Measurements from ENCODE around the gene SH3PXD2A. TPM values are rescaled to one million over a fixed set of nuclear protein-coding genes. Genes with fewer than 3 reads are reported as not detected.

The SH3PXD2A gene
- total RNA-seq, 4 donors from 2014 or later: 9.4 to 20.6 (median 11.2) TPM

GRCh38 chr10:103884681-103885139 lies 29.3 kb upstream of the SH3PXD2A start:
- Histone ChIP-seq H3K27ac (peak overlapping the region in 1 of 3 donors; percentile 9), H3K4me3 (replicated peaks in 1 of 3) (no peak overlapping the region), H3K27me3 (no peaks in the 10 kb centered on the region), H3K9me3 (no peaks in the 10 kb centered on the region), H3K4me1 (peaks cover 0 to 4% of the 10 kb centered on the region in 2 donors), H3K36me3 (peaks cover 7 to 11% of the 10 kb centered on the region in 2 donors)
- intact Hi-C loops (cut with DNase I): loop anchor here (5.0 kb wide), 2 partner anchors 172 to 323 kb away; no protein-coding TSS in a partner anchor
- 37 to 39% methylated on average over 3 of the region's 3 CpGs for WGBS, 2 donors
- peak; percentile 49 to 63 for DNase-seq
- TF ChIP-seq POLR2A (IDR thresholded peaks at IDR 0.05): no peak
- TF ChIP-seq CTCF (IDR thresholded peaks at IDR 0.05): peak; percentile 26 to 81 (median 71)

- Histone ChIP-seq H3K27ac (no peak overlapping the region), H3K4me3 (replicated peaks in 1 of 3) (no peak overlapping the region), H3K27me3 (no peaks in the 10 kb centered on the region), H3K4me1 (peaks cover 2 to 10% of the 10 kb centered on the region in 2 donors), H3K9me3 (no peaks in the 10 kb centered on the region), H3K36me3 (peaks cover 7 to 16% of the 10 kb centered on the region in 2 donors)
- intact Hi-C loops (cut with DNase I): loop anchor here (5.0 kb wide), 1 partner anchor 170 kb away; no protein-coding TSS in a partner anchor
- WGBS, 2 donors: 78 to 93% methylated on average over 5 to 8 of the region's 8 CpGs
- DNase-seq: no peak
- TF ChIP-seq POLR2A (IDR thresholded peaks at IDR 0.05) (no peak), CTCF (IDR thresholded peaks at IDR 0.05) (no peak)
Measured at GRCh38 chr10:103882285-103883007, 27.1 kb upstream of the SH3PXD2A start.

- Histone ChIP-seq H3K4me1 (peaks cover 4 to 14% of the 10 kb centered on the region in 2 donors), H3K36me3 (peaks cover 7 to 16% of the 10 kb centered on the region in 2 donors), H3K4me3 (replicated peaks in 1 of 3) (no peak overlapping the region), H3K27me3 (no peaks in the 10 kb centered on the region), H3K9me3 (no peaks in the 10 kb centered on the region), H3K27ac (no peak overlapping the region)
- no peak for DNase-seq
- 86 to 89% methylated on average over 15 of the region's 15 CpGs for WGBS, 2 donors
- intact Hi-C loops (cut with DNase I): loop anchor here (5.0 kb wide), 1 partner anchor 169 kb away; no protein-coding TSS in a partner anchor
- TF ChIP-seq POLR2A (IDR thresholded peaks at IDR 0.05) (no peak), CTCF (IDR thresholded peaks at IDR 0.05) (no peak)
Measured at GRCh38 chr10:103881416-103882284, 26.3 kb upstream of the SH3PXD2A start.

GRCh38 chr10:103879831-103880230 lies 24.5 kb upstream of the SH3PXD2A start:
- H3K36me3 ChIP-seq: peaks cover 7 to 16% of the 10 kb centered on the region in 2 donors
- no peak for TF ChIP-seq POLR2A (IDR thresholded peaks at IDR 0.05)
- no peak for TF ChIP-seq CTCF (IDR thresholded peaks at IDR 0.05)
- H3K4me3 ChIP-seq (replicated peaks in 1 of 3): no peak overlapping the region

More at GRCh38 chr10:103879831-103880230, 24.5 kb upstream of the SH3PXD2A start:
- no peaks in the 10 kb centered on the region for H3K9me3 ChIP-seq
- 95 to 98% methylated on average over 7 of the region's 7 CpGs for WGBS, 2 donors
- peaks cover 4 to 14% of the 10 kb centered on the region in 2 donors for H3K4me1 ChIP-seq
- no peak overlapping the region for H3K27ac ChIP-seq
- intact Hi-C loops (cut with DNase I): loop anchor here (5.0 kb wide), 1 partner anchor 168 kb away; no protein-coding TSS in a partner anchor
- DNase-seq: no peak
- no peaks in the 10 kb centered on the region for H3K27me3 ChIP-seq
